Astrocyte (in vitro differentiated cells and primary cell): ENCODE data around the gene MAP4K4.

ENCODE experiments used
- CTCF ChIP-seq: IDR thresholded peaks from 2 replicates; pipeline ENCODE4 v1.5.1; 2011; ENCODE audit warnings: low read depth, mild to moderate bottlenecking, inconsistent platforms, low read length, moderate library complexity; ENCODE audit not compliant: insufficient read depth
- EZH2 ChIP-seq: IDR thresholded peaks from 2 replicates; pipeline ENCODE4 v1.6.1; 2012; ENCODE audit warnings: mild to moderate bottlenecking, low read length, inconsistent platforms; ENCODE audit not compliant: insufficient read depth

- TF ChIP-seq CTCF (no peak), EZH2 (no peak)
These were observed 69.6 kb downstream of the MAP4K4 start for GRCh38 chr2:101766871-101767739.
